IMR-90 (cell line): ENCODE data around the gene CASZ1. TPM values are rescaled to one million over a fixed set of nuclear protein-coding genes. Genes with fewer than 3 reads are reported as not detected.

Source experiments
- ATAC-seq: fragments of 200-7000 bp; cut with Tn5 transposase; 2 replicates; pipeline ENCODE4 v1.9.1; 2020; ENCODE audit warnings: low read depth, mild to moderate bottlenecking, moderate library complexity
- BruUV-seq: library from RNA; stranded (reverse); fragments of 400-500 nt; replicated peaks from 2 replicates; lab custom pipeline; 2021; lab: Mats Ljungman, UMichigan
- CTCF ChIA-PET: fragments of 300-600 bp; formaldehyde crosslinking; extraction: SDS; loops from one replicate; lab custom pipeline; 2021; ENCODE audit warnings: antibody characterized with exemption; lab: Yijun Ruan, JAX
- POLR2A ChIA-PET: fragments of 300-600 bp; sonication (Branson Sonifier 250); formaldehyde crosslinking; loops from one replicate; lab custom pipeline; 2022; ENCODE audit warnings: antibody characterized with exemption; ENCODE audit not compliant: unreplicated experiment; lab: Charles Lee
- DNase-seq: peaks from one replicate; pipeline ENCODE4 v3.0.0; 2013
- H2AFZ ChIP-seq: replicated peaks from 2 replicates; pipeline ENCODE3; 2013; ENCODE audit warnings: low read length, mild to moderate bottlenecking; ENCODE audit not compliant: poor library complexity
- H2AK5ac ChIP-seq: 2 replicates; pipeline ENCODE4 v1.6.1; 2013; ENCODE audit warnings: low read depth, low read length, inconsistent platforms
- H2AK9ac ChIP-seq: replicated peaks from 2 replicates; pipeline ENCODE3; 2013; ENCODE audit warnings: mild to moderate bottlenecking, low read depth, low read length, moderate library complexity; ENCODE audit not compliant: poor library complexity
- H2BK120ac ChIP-seq: 2 replicates; pipeline ENCODE4 v1.6.1; 2013; ENCODE audit warnings: low read depth, low read length, inconsistent platforms
- H2BK15ac ChIP-seq: 3 replicates; pipeline ENCODE4 v1.6.1; 2013; ENCODE audit warnings: low read depth, low read length, inconsistent platforms
- H2BK20ac ChIP-seq: 2 replicates; pipeline ENCODE4 v1.6.1; 2013; ENCODE audit warnings: low read depth, mild to moderate bottlenecking, inconsistent platforms, low read length, moderate library complexity
- H2BK5ac ChIP-seq: 2 replicates; pipeline ENCODE4 v1.6.1; 2013; ENCODE audit warnings: mild to moderate bottlenecking, low read depth, low read length, inconsistent platforms; ENCODE audit not compliant: poor library complexity, severe bottlenecking
- H3K14ac ChIP-seq: replicated peaks from 2 replicates; pipeline ENCODE4 v1.6.1; 2013; ENCODE audit warnings: low read depth, low read length, inconsistent platforms
- H3K18ac ChIP-seq: 2 replicates; pipeline ENCODE4 v1.6.1; 2013; ENCODE audit warnings: low read depth, low read length, control low read depth
- H3K23ac ChIP-seq: 2 replicates; pipeline ENCODE4 v1.6.1; 2013; ENCODE audit warnings: low read depth, low read length, inconsistent platforms
- H3K27ac ChIP-seq: 2 replicates; pipeline ENCODE4 v1.5.1; 2013; ENCODE audit warnings: mild to moderate bottlenecking, control low read depth, low read length; ENCODE audit not compliant: insufficient read depth
- H3K27me3 ChIP-seq: 2 replicates; pipeline ENCODE4 v1.6.1; 2013; ENCODE audit warnings: low read length; ENCODE audit not compliant: control insufficient read depth, insufficient read depth
- H3K36me3 ChIP-seq: 2 replicates; pipeline ENCODE4 v1.6.1; 2013; ENCODE audit warnings: low read length, mixed read lengths; ENCODE audit not compliant: control insufficient read depth, insufficient read depth
- H3K4ac ChIP-seq: 2 replicates; pipeline ENCODE4 v1.6.1; 2013; ENCODE audit warnings: low read depth, low read length, inconsistent platforms
- H3K4me1 ChIP-seq: 2 replicates; pipeline ENCODE4 v1.6.1; 2013; ENCODE audit warnings: low read length, mixed read lengths; ENCODE audit not compliant: control insufficient read depth, insufficient read depth
- H3K4me2 ChIP-seq: 2 replicates; pipeline ENCODE4 v1.6.1; 2013; ENCODE audit warnings: low read depth, mild to moderate bottlenecking, control low read depth, low read length, moderate library complexity
- H3K4me3 ChIP-seq: 2 replicates; pipeline ENCODE4 v1.5.1; 2013; ENCODE audit warnings: low read depth, mild to moderate bottlenecking, control low read depth, low read length, moderate library complexity; ENCODE audit not compliant: insufficient read depth
- H3K56ac ChIP-seq: 2 replicates; pipeline ENCODE4 v1.6.1; 2013; ENCODE audit warnings: low read length, inconsistent platforms; ENCODE audit not compliant: insufficient read depth; ENCODE audit errors: extremely low read depth
- H3K79me1 ChIP-seq, 2 experiments: 2 replicates each; pipeline ENCODE4 v1.6.1; 2013; ENCODE audit warnings: low read length in 2 of 2, inconsistent platforms in 1 of 2, low read depth in 1 of 2
- H3K9ac ChIP-seq: 2 replicates; pipeline ENCODE4 v1.6.1; 2013; ENCODE audit warnings: low read depth, low read length, control low read depth
- H3K9me1 ChIP-seq: 2 replicates; pipeline ENCODE4 v1.6.1; 2013; ENCODE audit warnings: low read length, inconsistent platforms; ENCODE audit not compliant: insufficient read depth
- H3K9me3 ChIP-seq: 2 replicates; pipeline ENCODE4 v1.6.1; 2013; ENCODE audit warnings: low read length; ENCODE audit not compliant: control insufficient read depth, insufficient read depth
- H4K20me1 ChIP-seq: 2 replicates; pipeline ENCODE4 v1.6.1; 2013; ENCODE audit warnings: low read length, inconsistent platforms; ENCODE audit not compliant: insufficient read depth
- H4K5ac ChIP-seq: 2 replicates; pipeline ENCODE4 v1.6.1; 2013; ENCODE audit warnings: mild to moderate bottlenecking, low read depth, low read length, control low read depth
- H4K8ac ChIP-seq, 2 experiments: 2 replicates each; pipeline ENCODE4 v1.6.1; 2013; ENCODE audit warnings: low read depth in 2 of 2, low read length in 2 of 2, control low read depth in 1 of 2, inconsistent platforms in 1 of 2
- H4K91ac ChIP-seq: 2 replicates; pipeline ENCODE4 v1.6.1; 2013; ENCODE audit warnings: low read depth, low read length, inconsistent platforms; ENCODE audit not compliant: insufficient read depth
- MAFK ChIP-seq: IDR thresholded peaks from 2 replicates; pipeline ENCODE4 v1.6.1; 2012; ENCODE audit warnings: low read depth, low read length, improper control_type of control experiment
- POLR2A ChIP-seq: IDR thresholded peaks from 2 replicates; pipeline ENCODE4 v1.6.1; 2012; ENCODE audit warnings: mild to moderate bottlenecking, low read depth, low read length
- RAD21 ChIP-seq: IDR thresholded peaks from 2 replicates; pipeline ENCODE4 v1.6.1; 2012; ENCODE audit warnings: low read length, improper control_type of control experiment
- WGBS, 2 experiments: methylation state at CpG; one replicate each; pipeline versions ENCODE4 v1.1.5 to v1.1.7; 2013; ENCODE audit warnings: missing lambda C conversion rate in 2 of 2; ENCODE audit not compliant: insufficient read length in 1 of 2; ENCODE audit errors: extremely low coverage in 2 of 2; 5-methylcytosine and 5-hydroxymethylcytosine counted together
- dilution Hi-C: fragments of 300-500 bp; cut with HindIII; formaldehyde crosslinking; loops from one replicate; pipeline ENCODE4 v1.14.3; 2018; ENCODE audit warnings: low sequenced_read_pairs; ENCODE audit not compliant: unreplicated experiment
- in situ Hi-C: fragments of 300-500 bp; cut with MboI; formaldehyde crosslinking; loops from 3 replicates; pipeline ENCODE4 v1.14.3; 2019; ENCODE audit warnings: low sequenced_read_pairs, inconsistent platforms, mixed read lengths
- intact Hi-C: fragments of 100-400 bp; cut with micrococcal nuclease; formaldehyde crosslinking; loops from 2 replicates; pipeline ENCODE4 v1.10.0; 2022
- polyA plus RNA-seq, 3 experiments: library from polyadenylated mRNA; depleted of rRNA; stranded (reverse); fragments of >200 nt; gene quantifications; 2 replicates each; pipeline ENCODE4 v1.2.3, GENCODE V29; 2012; ENCODE audit warnings: low replicate concordance in 1 of 3
- total RNA-seq: library from RNA; depleted of rRNA; stranded (reverse); fragments of >200 nt; gene quantifications from 2 replicates; pipeline ENCODE4 v1.2.3, GENCODE V29; 2012

CASZ1 gene
- total and polyA plus RNA-seq, 2 of the 4 experiments (the other 2 are of a cell fraction): 0.18 to 0.24 TPM

GRCh38 chr1:10760566-10761502 lies 35.6 kb downstream of the CASZ1 start (continued):
- no peak for TF ChIP-seq MAFK
- TF ChIP-seq POLR2A: no peak

- in situ Hi-C loops (no loop called here), intact Hi-C loops (no loop called here), dilution Hi-C loops (no loop called here)
- H3K56ac ChIP-seq: no peak overlapping the region
- no TSS peak for BruUV-seq
- H3K36me3 ChIP-seq: no peaks in the 10 kb centered on the region
- ChIA-PET POLR2A (no interaction called here), CTCF (no interaction called here)
- no peak overlapping the region for H3K23ac ChIP-seq
- no peak overlapping the region for H3K4ac ChIP-seq
- no peak overlapping the region for H2BK15ac ChIP-seq
- H3K27ac ChIP-seq: no peak overlapping the region
- DNase-seq (no peak), ATAC-seq (no peak)
- no peak overlapping the region for H2AK5ac ChIP-seq
- H2BK20ac ChIP-seq: no peak overlapping the region
- no peak overlapping the region for H3K9ac ChIP-seq
- no peaks in the 10 kb centered on the region for H3K4me1 ChIP-seq
- H2BK120ac ChIP-seq: no peak overlapping the region
- H3K4me2 ChIP-seq: no peak overlapping the region
- H3K14ac ChIP-seq: no peak overlapping the region
- no peak overlapping the region for H2BK5ac ChIP-seq
- 76% methylated on average over 2 of the region's 15 CpGs; no CpG with 5 or more reads in 1 of the 2 experiments for WGBS, 2 experiments
- H4K5ac ChIP-seq: no peak overlapping the region
- no peak for TF ChIP-seq POLR2A
- no peak for TF ChIP-seq RAD21
- H2AFZ ChIP-seq: no peak overlapping the region
- no peaks in the 10 kb centered on the region for H3K79me1 ChIP-seq
- H3K27me3 ChIP-seq: peaks cover 51% of the 10 kb centered on the region
- no peaks in the 10 kb centered on the region for H4K20me1 ChIP-seq
- H3K18ac ChIP-seq: no peak overlapping the region
- no peak overlapping the region for H4K8ac ChIP-seq
- no peak overlapping the region for H2AK9ac ChIP-seq
- no peaks in the 10 kb centered on the region; the same call in 1 of the 2 replicates for H3K9me1 ChIP-seq
- no peak overlapping the region for H4K91ac ChIP-seq
- no peaks in the 10 kb centered on the region for H3K9me3 ChIP-seq
- no peak overlapping the region for H3K4me3 ChIP-seq
Measured at GRCh38 chr1:10759413-10760200, 36.8 kb downstream of the CASZ1 start.
